HepG2 (cell line): ENCODE data around the gene EYA2. TPM values are rescaled to one million over a fixed set of nuclear protein-coding genes. Genes with fewer than 3 reads are reported as not detected.

Experiments used
- CBX1 ChIP-seq: IDR thresholded peaks from one replicate; pipeline ENCODE4 v1.6.1; 2016; ENCODE audit warnings: antibody characterized with exemption, low read depth
- NR1H2 ChIP-seq: sonication (generic); formaldehyde crosslinking; IDR thresholded peaks from 2 replicates; pipeline ENCODE4 v1.8.1; 2022; ENCODE audit warnings: low read depth, missing genetic modification reagents, borderline replicate concordance
- SALL2 ChIP-seq: sonication (generic); formaldehyde crosslinking; IDR thresholded peaks from 2 replicates; pipeline ENCODE4 v1.8.1; 2023; ENCODE audit warnings: mild to moderate bottlenecking, missing genetic modification reagents, inconsistent platforms
- SMARCC2 ChIP-seq: fragments of 450-650 bp; IDR thresholded peaks from 2 replicates; pipeline ENCODE4 v1.6.1; 2017; ENCODE audit warnings: antibody characterized with exemption, mild to moderate bottlenecking
- ZNF326 ChIP-seq: sonication (generic); formaldehyde crosslinking; IDR thresholded peaks from 2 replicates; pipeline ENCODE4 v1.4.0; 2020; ENCODE audit warnings: missing genetic modification reagents, borderline replicate concordance
- ZSCAN30 ChIP-seq: sonication (generic); formaldehyde crosslinking; IDR thresholded peaks from 2 replicates; pipeline ENCODE4 v1.5.0; 2020; ENCODE audit warnings: mild to moderate bottlenecking, missing genetic modification reagents
- polyA plus RNA-seq, 8 experiments: library from polyadenylated mRNA; depleted of rRNA in 3 of 8; stranded (reverse) in 7 of 8; unstranded in 1 of 8; fragments of >200 nt; fragmentation: Illumina TruSeq in 4 of 8; extraction: Trizol in 4 of 8; gene quantifications; 2 replicates each; pipeline versions ENCODE4 v1.2.1 to v1.2.3, GENCODE V29; 2011 to 2016; ENCODE audit warnings: low read depth in 4 of 8, missing spikeins in 1 of 8, mixed read lengths in 1 of 8; ENCODE audit not compliant: insufficient read depth in 1 of 8
- total RNA-seq, 5 experiments: library from RNA; depleted of rRNA; stranded (reverse); fragments of >200 nt; fragmentation: Illumina TruSeq; extraction: Trizol; gene quantifications; 2 replicates each; pipeline ENCODE4 v1.2.3, GENCODE V29; 2016; ENCODE audit warnings: low read depth in 1 of 5
- TF ChIP-seq, protein P1 (sequence below): sonication (generic); formaldehyde crosslinking; IDR thresholded peaks from 2 replicates; pipeline ENCODE4 v1.4.0; 2020; ENCODE audit warnings: missing genetic modification reagents
- TF ChIP-seq, protein P2 (sequence below): sonication (generic); formaldehyde crosslinking; IDR thresholded peaks from 2 replicates; pipeline ENCODE4 v1.4.0; 2020; ENCODE audit warnings: mild to moderate bottlenecking, low read depth, missing genetic modification reagents
- TF ChIP-seq, protein P3 (sequence below): sonication (generic); formaldehyde crosslinking; IDR thresholded peaks from 2 replicates; pipeline ENCODE4 v1.4.0; 2020; ENCODE audit warnings: mild to moderate bottlenecking, missing genetic modification reagents
- TF ChIP-seq, protein P4 (sequence below): sonication (generic); formaldehyde crosslinking; IDR thresholded peaks from 2 replicates; pipeline ENCODE4 v1.5.0; 2020; ENCODE audit warnings: missing genetic modification reagents

EYA2 gene
- total and polyA plus RNA-seq, 2 of the 13 experiments (the other 11 are each of a cell fraction or from before 2014, with no cell fraction given) = not detected

DNA sequence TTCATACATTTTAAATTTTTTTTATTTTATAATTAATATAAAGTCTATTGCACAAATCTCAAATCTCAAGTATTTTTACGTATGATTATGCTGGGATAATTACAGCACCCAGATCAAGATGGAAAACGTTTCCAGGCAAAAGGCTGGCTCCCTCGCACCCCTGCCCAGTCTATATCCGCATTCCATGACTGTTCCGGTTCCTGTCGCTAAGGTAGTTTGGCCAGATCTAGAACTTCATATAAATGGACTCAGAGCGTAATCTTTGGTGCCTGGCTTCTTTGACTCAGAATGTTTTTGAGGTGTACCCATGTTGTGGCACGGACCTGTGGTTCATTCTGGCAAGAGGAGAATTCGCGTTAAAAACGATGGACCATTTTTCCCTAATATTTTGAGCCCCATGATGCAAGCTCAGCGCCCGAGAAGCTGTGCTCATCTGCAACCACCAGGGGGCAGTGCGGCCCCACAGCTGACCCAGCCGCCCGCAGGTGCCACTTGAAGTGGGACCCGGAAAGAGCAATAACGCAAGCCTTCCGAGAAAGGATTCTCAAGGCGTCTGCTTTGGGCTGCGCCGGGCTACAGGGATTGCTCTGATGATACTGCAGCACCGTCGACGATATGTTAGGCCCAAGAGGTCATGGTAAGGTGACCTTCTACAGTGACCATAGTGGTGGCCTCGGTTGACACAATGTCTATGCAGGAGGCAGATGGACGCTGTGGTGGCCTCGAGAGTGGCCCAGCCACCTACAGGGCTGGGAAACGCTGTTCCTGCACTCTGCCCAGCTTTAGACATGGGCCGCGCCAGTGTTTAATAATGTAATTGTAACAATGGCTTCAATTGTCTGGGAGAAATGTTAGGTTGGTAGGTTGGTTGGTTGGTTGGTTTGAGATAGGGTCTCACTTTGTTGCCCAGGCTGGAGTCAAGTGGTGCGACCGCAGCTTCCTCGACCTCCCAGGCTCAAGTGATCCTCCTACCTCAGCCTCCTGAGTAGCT lies 301.7 kb downstream of the EYA2 start (continued):
- TF ChIP-seq, protein P1, sequence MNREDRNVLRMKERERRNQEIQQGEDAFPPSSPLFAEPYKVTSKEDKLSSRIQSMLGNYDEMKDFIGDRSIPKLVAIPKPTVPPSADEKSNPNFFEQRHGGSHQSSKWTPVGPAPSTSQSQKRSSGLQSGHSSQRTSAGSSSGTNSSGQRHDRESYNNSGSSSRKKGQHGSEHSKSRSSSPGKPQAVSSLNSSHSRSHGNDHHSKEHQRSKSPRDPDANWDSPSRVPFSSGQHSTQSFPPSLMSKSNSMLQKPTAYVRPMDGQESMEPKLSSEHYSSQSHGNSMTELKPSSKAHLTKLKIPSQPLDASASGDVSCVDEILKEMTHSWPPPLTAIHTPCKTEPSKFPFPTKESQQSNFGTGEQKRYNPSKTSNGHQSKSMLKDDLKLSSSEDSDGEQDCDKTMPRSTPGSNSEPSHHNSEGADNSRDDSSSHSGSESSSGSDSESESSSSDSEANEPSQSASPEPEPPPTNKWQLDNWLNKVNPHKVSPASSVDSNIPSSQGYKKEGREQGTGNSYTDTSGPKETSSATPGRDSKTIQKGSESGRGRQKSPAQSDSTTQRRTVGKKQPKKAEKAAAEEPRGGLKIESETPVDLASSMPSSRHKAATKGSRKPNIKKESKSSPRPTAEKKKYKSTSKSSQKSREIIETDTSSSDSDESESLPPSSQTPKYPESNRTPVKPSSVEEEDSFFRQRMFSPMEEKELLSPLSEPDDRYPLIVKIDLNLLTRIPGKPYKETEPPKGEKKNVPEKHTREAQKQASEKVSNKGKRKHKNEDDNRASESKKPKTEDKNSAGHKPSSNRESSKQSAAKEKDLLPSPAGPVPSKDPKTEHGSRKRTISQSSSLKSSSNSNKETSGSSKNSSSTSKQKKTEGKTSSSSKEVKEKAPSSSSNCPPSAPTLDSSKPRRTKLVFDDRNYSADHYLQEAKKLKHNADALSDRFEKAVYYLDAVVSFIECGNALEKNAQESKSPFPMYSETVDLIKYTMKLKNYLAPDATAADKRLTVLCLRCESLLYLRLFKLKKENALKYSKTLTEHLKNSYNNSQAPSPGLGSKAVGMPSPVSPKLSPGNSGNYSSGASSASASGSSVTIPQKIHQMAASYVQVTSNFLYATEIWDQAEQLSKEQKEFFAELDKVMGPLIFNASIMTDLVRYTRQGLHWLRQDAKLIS = no peak
- TF ChIP-seq, protein P2, sequence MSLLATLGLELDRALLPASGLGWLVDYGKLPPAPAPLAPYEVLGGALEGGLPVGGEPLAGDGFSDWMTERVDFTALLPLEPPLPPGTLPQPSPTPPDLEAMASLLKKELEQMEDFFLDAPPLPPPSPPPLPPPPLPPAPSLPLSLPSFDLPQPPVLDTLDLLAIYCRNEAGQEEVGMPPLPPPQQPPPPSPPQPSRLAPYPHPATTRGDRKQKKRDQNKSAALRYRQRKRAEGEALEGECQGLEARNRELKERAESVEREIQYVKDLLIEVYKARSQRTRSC = no peak
- TF ChIP-seq, protein P3, sequence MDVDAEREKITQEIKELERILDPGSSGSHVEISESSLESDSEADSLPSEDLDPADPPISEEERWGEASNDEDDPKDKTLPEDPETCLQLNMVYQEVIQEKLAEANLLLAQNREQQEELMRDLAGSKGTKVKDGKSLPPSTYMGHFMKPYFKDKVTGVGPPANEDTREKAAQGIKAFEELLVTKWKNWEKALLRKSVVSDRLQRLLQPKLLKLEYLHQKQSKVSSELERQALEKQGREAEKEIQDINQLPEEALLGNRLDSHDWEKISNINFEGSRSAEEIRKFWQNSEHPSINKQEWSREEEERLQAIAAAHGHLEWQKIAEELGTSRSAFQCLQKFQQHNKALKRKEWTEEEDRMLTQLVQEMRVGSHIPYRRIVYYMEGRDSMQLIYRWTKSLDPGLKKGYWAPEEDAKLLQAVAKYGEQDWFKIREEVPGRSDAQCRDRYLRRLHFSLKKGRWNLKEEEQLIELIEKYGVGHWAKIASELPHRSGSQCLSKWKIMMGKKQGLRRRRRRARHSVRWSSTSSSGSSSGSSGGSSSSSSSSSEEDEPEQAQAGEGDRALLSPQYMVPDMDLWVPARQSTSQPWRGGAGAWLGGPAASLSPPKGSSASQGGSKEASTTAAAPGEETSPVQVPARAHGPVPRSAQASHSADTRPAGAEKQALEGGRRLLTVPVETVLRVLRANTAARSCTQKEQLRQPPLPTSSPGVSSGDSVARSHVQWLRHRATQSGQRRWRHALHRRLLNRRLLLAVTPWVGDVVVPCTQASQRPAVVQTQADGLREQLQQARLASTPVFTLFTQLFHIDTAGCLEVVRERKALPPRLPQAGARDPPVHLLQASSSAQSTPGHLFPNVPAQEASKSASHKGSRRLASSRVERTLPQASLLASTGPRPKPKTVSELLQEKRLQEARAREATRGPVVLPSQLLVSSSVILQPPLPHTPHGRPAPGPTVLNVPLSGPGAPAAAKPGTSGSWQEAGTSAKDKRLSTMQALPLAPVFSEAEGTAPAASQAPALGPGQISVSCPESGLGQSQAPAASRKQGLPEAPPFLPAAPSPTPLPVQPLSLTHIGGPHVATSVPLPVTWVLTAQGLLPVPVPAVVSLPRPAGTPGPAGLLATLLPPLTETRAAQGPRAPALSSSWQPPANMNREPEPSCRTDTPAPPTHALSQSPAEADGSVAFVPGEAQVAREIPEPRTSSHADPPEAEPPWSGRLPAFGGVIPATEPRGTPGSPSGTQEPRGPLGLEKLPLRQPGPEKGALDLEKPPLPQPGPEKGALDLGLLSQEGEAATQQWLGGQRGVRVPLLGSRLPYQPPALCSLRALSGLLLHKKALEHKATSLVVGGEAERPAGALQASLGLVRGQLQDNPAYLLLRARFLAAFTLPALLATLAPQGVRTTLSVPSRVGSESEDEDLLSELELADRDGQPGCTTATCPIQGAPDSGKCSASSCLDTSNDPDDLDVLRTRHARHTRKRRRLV (CRISPR knock-in tag) = no peak
- no peak for TF ChIP-seq ZNF326 (CRISPR knock-in tag)
- no peak for TF ChIP-seq CBX1
- TF ChIP-seq, protein P4, sequence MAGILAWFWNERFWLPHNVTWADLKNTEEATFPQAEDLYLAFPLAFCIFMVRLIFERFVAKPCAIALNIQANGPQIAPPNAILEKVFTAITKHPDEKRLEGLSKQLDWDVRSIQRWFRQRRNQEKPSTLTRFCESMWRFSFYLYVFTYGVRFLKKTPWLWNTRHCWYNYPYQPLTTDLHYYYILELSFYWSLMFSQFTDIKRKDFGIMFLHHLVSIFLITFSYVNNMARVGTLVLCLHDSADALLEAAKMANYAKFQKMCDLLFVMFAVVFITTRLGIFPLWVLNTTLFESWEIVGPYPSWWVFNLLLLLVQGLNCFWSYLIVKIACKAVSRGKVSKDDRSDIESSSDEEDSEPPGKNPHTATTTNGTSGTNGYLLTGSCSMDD = no peak
- no peak for TF ChIP-seq SMARCC2
- TF ChIP-seq ZSCAN30 (CRISPR knock-in tag) = peak; percentile 67; the same call in 1 of the 2 replicates
- no peak; the same call in 1 of the 2 replicates for TF ChIP-seq SALL2
- no peak for TF ChIP-seq NR1H2 (CRISPR knock-in tag)
